Measurements from ENCODE around the gene DNAJC3.

DNA sequence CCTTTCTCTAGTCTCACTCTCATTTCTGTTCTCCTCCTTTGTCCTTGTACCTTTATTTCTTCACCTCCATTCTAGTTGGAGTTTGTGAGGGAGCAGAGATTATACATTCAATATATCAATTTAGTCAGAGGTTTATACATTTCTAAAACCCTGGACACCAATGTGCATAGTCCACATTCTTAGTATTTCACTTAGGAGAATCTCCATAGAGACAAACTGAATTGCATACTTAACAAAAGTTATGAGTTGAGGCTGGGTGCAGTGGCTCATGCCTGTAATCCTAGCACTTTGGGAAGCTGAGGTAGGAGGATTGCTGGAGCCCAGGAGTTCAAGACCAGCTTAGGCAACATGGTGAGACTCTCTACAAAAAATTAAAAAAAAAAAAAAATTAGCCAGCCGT lies 45.3 kb downstream of the DNAJC3 start:
- TF ChIP-seq, protein P1, sequence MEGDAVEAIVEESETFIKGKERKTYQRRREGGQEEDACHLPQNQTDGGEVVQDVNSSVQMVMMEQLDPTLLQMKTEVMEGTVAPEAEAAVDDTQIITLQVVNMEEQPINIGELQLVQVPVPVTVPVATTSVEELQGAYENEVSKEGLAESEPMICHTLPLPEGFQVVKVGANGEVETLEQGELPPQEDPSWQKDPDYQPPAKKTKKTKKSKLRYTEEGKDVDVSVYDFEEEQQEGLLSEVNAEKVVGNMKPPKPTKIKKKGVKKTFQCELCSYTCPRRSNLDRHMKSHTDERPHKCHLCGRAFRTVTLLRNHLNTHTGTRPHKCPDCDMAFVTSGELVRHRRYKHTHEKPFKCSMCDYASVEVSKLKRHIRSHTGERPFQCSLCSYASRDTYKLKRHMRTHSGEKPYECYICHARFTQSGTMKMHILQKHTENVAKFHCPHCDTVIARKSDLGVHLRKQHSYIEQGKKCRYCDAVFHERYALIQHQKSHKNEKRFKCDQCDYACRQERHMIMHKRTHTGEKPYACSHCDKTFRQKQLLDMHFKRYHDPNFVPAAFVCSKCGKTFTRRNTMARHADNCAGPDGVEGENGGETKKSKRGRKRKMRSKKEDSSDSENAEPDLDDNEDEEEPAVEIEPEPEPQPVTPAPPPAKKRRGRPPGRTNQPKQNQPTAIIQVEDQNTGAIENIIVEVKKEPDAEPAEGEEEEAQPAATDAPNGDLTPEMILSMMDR (IDR thresholded peaks at IDR 0.05) = no peak
- TF ChIP-seq EP300 (IDR thresholded peaks at IDR 0.05) = no peak
